NOMO-1 (cell line): ENCODE data around the gene PPIF.

Experiments used
- DNase-seq, 2 experiments: peaks; one replicate each; lab custom pipeline; 2025; ENCODE audit not compliant: unreplicated experiment in 2 of 2; lab: John Stamatoyannopoulos, UW

PPIF gene

GRCh38 chr10:79397575-79398303, 50.5 kb downstream of the PPIF start:
- DNase-seq, result no peak

DNA sequence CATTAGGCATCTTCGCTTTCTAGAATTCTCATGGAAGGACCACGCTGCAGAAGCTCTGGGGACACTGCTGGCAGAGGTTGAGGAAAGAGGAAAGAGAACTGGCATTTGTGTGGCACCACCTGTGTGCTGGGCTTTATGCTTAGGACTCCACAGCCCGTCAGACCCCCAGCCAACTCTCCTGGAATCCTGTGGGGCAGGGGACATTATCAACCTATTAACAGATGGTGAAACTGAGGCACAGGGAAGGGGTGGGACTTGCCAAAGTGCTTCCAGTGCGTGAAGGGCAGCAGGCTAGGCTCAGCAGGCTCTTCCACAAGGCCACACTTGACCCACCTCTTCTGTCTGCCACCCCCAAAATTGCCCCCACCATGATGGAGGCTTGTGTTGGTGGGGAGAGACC, 51.4 kb downstream of the PPIF start:
- DNase-seq, result no peak

GRCh38 chr10:79399223-79399831, 52.1 kb downstream of the PPIF start:
- DNase-seq, result no peak

GRCh38 chr10:79400146-79401004, 53.1 kb downstream of the PPIF start:
- peak in 1 of 2 experiments; percentile 40 for DNase-seq

DNA sequence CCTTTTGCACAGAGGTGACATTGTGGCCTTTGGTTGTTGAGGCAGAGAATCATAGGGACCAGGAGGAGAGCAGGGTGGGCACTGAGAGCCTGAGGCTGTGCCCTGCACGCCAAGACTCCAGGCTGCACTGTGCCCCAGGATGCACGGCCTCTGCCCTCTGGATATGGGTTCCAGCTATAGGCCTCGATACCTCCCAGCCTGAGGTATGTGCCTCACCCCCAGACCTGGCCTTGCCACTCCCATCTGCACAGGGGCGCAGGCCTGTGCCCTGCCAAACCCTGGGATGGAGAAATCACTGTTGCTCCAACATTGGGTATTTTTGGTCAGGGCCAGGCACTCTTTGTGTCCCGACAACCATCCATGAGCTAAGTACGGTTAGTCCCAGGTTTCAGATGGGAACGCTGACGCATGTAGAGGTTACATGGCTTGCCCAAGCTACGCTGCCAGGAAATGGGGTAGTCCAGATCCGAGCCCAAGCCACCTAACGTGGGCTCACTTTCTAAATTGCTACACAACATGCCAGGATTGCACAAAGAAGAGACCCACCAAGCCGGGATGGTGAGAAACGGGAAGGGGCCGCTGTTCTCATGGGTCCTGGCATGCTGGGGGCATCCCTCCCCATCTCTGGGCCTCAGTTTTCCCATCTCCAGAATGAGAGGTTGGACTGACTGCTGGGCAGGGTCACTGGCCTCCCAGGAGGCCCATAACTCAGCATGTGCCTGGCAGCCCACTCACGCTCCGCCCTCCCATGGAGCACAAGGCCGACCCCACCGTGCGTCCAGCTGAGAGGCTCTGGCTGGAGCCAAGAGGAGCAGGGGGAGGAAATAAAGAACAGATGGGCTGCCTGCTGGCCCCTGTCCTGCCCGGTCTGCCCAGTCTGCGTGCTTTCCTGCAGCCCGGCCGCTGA, 54.0 kb downstream of the PPIF start:
- DNase-seq, result no peak

GRCh38 chr10:79402625-79402946, 55.3 kb downstream of the PPIF start:
- no peak for DNase-seq

GRCh38 chr10:79402951-79403350, 55.7 kb downstream of the PPIF start:
- no peak for DNase-seq

DNA sequence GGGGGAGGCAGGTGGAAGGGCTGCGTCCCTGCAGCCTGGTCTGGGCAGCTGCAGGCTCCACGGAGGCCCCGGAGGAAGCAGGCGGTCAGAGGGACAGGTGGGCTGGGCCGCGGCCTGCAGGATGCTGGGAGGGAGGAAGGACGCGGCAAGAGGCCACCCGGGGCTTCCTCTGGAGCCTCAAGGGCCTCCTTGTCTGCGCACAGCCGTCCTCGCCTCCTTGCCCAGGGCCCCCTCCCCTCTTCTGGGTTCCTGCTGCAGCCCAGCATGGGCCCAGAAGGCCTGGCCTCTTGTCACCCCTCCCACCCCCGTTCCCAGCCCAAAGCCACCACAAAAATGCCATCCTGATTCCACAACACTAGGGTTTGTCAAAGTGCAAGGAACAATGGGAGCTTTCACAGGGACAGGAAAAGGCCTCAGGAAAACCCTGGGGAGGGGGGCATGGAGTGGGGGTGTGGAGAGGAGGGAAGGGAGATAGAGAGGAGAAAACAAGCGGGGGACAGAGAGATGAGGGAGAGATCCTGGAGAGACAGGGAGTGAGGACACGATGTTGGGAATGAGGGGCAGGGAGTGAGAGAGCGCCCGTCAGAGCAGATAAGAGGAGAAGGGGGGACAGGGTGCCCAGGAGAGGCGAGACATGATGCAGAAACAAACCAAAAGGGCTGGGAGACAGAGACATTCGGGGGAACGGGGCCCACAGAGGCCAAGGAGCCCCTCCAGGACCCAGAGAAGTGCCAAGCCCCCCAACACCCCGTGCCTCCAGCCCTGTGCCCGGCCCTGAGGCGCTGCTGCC, 56.4 kb downstream of the PPIF start:
- DNase-seq, result no peak

- no peak for DNase-seq
These were observed 57.0 kb downstream of the PPIF start for GRCh38 chr10:79404231-79404609.

- DNase-seq, result no peak
These were observed 57.4 kb downstream of the PPIF start for GRCh38 chr10:79404690-79405131.
